DOHH2 (cell line): Measurements from ENCODE around the gene HAND1.

ENCODE experiments used
- H3F3A ChIP-seq: fragments of 200-600 bp; sonication (generic), shearing (Covaris generic); 2 replicates; pipeline ENCODE4 v1.6.0; 2016; ENCODE audit warnings: antibody characterized with exemption, mild to moderate bottlenecking; ENCODE audit not compliant: control insufficient read depth, insufficient read depth
- H3K27ac ChIP-seq: fragments of 200-600 bp; sonication (generic); 2 replicates; pipeline ENCODE4 v1.5.1; 2014; ENCODE audit warnings: low read depth, mild to moderate bottlenecking, low read length, moderate library complexity
- H3K27me3 ChIP-seq: fragments of 200-600 bp; sonication (generic); 2 replicates; pipeline ENCODE4 v1.6.1; 2014; ENCODE audit warnings: mild to moderate bottlenecking, low read length, mixed read lengths; ENCODE audit not compliant: control insufficient read depth
- H3K36me3 ChIP-seq: fragments of 200-600 bp; sonication (generic); 2 replicates; pipeline ENCODE4 v1.6.1; 2014; ENCODE audit warnings: mild to moderate bottlenecking, low read length, moderate library complexity, mixed read lengths; ENCODE audit not compliant: control insufficient read depth
- H3K4me1 ChIP-seq: fragments of 200-600 bp; sonication (generic); 2 replicates; pipeline ENCODE4 v1.6.1; 2014; ENCODE audit warnings: mild to moderate bottlenecking, low read length, mixed read lengths; ENCODE audit not compliant: control insufficient read depth
- H3K4me2 ChIP-seq: fragments of 200-600 bp; sonication (generic); 2 replicates; pipeline ENCODE4 v1.6.0; 2014; ENCODE audit warnings: mild to moderate bottlenecking, low read length, moderate library complexity
- H3K4me3 ChIP-seq: fragments of 200-600 bp; sonication (generic); 2 replicates; pipeline ENCODE4 v1.5.1; 2014; ENCODE audit warnings: mild to moderate bottlenecking, low read length, mixed read lengths
- H3K79me2 ChIP-seq: fragments of 200-600 bp; sonication (generic); 2 replicates; pipeline ENCODE4 v1.6.1; 2014; ENCODE audit warnings: mild to moderate bottlenecking, low read length, mixed read lengths; ENCODE audit not compliant: control insufficient read depth
- H3K9me2 ChIP-seq: fragments of 200-600 bp; sonication (generic); replicated peaks from 2 replicates; pipeline ENCODE4 v1.6.1; 2014; ENCODE audit warnings: mild to moderate bottlenecking, low read length, mixed read lengths; ENCODE audit not compliant: control insufficient read depth
- H3K9me3 ChIP-seq: fragments of 200-600 bp; sonication (generic); 2 replicates; pipeline ENCODE4 v1.6.1; 2014; ENCODE audit warnings: antibody characterized with exemption, low read length, mixed read lengths; ENCODE audit not compliant: control insufficient read depth, insufficient read depth
- H4K20me1 ChIP-seq: fragments of 200-600 bp; sonication (generic); 2 replicates; pipeline ENCODE4 v1.6.0; 2014; ENCODE audit warnings: low read depth, mild to moderate bottlenecking, antibody characterized with exemption, low read length, moderate library complexity; ENCODE audit not compliant: control insufficient read depth, insufficient read depth
- CTCF ChIP-seq: fragments of 200-600 bp; sonication (generic); IDR thresholded peaks from one replicate; pipeline ENCODE4 v1.5.1; 2014; ENCODE audit warnings: antibody characterized with exemption, mild to moderate bottlenecking, low read depth, low read length; ENCODE audit not compliant: poor library complexity, severe bottlenecking
- EZH2phosphoT487 ChIP-seq: fragments of 200-600 bp; sonication (generic); IDR thresholded peaks from 2 replicates; pipeline ENCODE4 v1.6.1; 2017; ENCODE audit warnings: borderline replicate concordance, mild to moderate bottlenecking, antibody characterized with exemption, low read length, moderate library complexity, mixed read lengths

HAND1 gene

DNA sequence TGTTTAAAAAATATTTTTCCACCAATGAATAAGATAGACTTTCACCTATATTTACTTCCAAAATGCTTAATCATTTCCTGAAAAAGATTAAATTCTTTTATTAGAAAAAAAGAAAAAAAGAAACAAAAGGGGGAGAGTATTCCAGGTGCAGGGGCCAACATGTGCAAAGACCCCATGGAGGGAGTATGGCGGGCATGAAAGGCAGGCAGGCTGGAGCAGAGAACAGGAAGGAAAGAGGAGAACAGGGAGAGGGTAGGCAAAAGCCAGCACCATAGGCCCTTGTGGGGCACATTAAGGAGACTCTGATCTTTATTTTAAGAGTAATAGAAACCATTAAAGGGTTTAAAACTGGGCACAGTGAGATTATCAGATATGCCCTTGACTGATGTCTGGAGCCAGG, 48.7 kb downstream of the HAND1 start:
- H3K4me3 ChIP-seq, result no peak overlapping the region
- no peaks in the 10 kb centered on the region for H3K9me3 ChIP-seq
- H3K9me2 ChIP-seq, result no peaks in the 10 kb centered on the region
- H3F3A ChIP-seq, result no peaks in the 10 kb centered on the region
- H3K27me3 ChIP-seq, result no peaks in the 10 kb centered on the region
- peaks cover 3% of the 10 kb centered on the region for H3K36me3 ChIP-seq
- H3K4me1 ChIP-seq, result no peaks in the 10 kb centered on the region
- H3K27ac ChIP-seq, result no peak overlapping the region
- no peaks in the 10 kb centered on the region for H4K20me1 ChIP-seq
- no peaks in the 10 kb centered on the region for H3K79me2 ChIP-seq
- H3K4me2 ChIP-seq, result no peak overlapping the region
- TF ChIP-seq EZH2phosphoT487 (no peak), CTCF (no peak)

- Histone ChIP-seq H3F3A (no peaks in the 10 kb centered on the region), H3K4me3 (no peak overlapping the region), H3K27ac (no peak overlapping the region), H4K20me1 (no peaks in the 10 kb centered on the region), H3K9me2 (no peaks in the 10 kb centered on the region), H3K36me3 (no peaks in the 10 kb centered on the region; the same call in 1 of the 2 replicates), H3K9me3 (peaks cover 4% of the 10 kb centered on the region; the same call in 1 of the 2 replicates), H3K4me1 (no peaks in the 10 kb centered on the region), H3K27me3 (no peaks in the 10 kb centered on the region), H3K4me2 (no peak overlapping the region), H3K79me2 (no peaks in the 10 kb centered on the region)
- TF ChIP-seq EZH2phosphoT487 (no peak), CTCF (no peak)
Observed at GRCh38 chr5:154428208-154428607, 49.8 kb downstream of the HAND1 start.
